ENCODE measurements around the gene UBAC2. TPM values are rescaled to one million over a fixed set of nuclear protein-coding genes. Genes with fewer than 3 reads are reported as not detected.

The UBAC2 gene
- total RNA-seq, 1 donor from 2014 or later = 52.6 TPM

- Mint-ChIP-seq H3K4me1 (peaks cover 65% of the 10 kb centered on the region), H3K36me3 (ENCODE audit: low read depth) (peaks cover 31% of the 10 kb centered on the region), H3K27me3 (no peaks in the 10 kb centered on the region), H3K27ac (peak overlapping the region; percentile 9), H3K9me3 (no peaks in the 10 kb centered on the region), H3K4me3 (no peak overlapping the region)
- intact Hi-C loops (cut with micrococcal nuclease) = no loop called here
- DNase-seq = peak; percentile 80
Observed at GRCh38 chr13:99281811-99282263, 81.2 kb downstream of the UBAC2 start.

- Mint-ChIP-seq H3K9me3 (no peaks in the 10 kb centered on the region), H3K4me1 (peaks cover 68% of the 10 kb centered on the region), H3K4me3 (peak overlapping the region; percentile 8), H3K27ac (peak overlapping the region; percentile 57), H3K27me3 (no peaks in the 10 kb centered on the region), H3K36me3 (ENCODE audit: low read depth) (peaks cover 34% of the 10 kb centered on the region)
- DNase-seq = no peak
- intact Hi-C loops (cut with micrococcal nuclease) = no loop called here
Observed at GRCh38 chr13:99282264-99283231, 81.9 kb downstream of the UBAC2 start.

GRCh38 chr13:99285432-99286182 is 85.0 kb downstream of the UBAC2 start:
- intact Hi-C loops (cut with micrococcal nuclease) = no loop called here
- Mint-ChIP-seq H3K27me3 (no peaks in the 10 kb centered on the region), H3K4me1 (peaks cover 70% of the 10 kb centered on the region), H3K9me3 (no peaks in the 10 kb centered on the region), H3K4me3 (no peak overlapping the region), H3K27ac (no peak overlapping the region), H3K36me3 (ENCODE audit: low read depth) (peaks cover 34% of the 10 kb centered on the region)
- DNase-seq = no peak

GRCh38 chr13:99287551-99287950 is 86.9 kb downstream of the UBAC2 start:
- H3K27me3 Mint-ChIP-seq = no peaks in the 10 kb centered on the region
- DNase-seq = no peak
- no peaks in the 10 kb centered on the region for H3K9me3 Mint-ChIP-seq
- intact Hi-C loops (cut with micrococcal nuclease) = no loop called here
- peak overlapping the region; percentile 55 for H3K4me3 Mint-ChIP-seq
- H3K4me1 Mint-ChIP-seq = peaks cover 60% of the 10 kb centered on the region
- peaks cover 38% of the 10 kb centered on the region for H3K36me3 Mint-ChIP-seq (ENCODE audit: low read depth)
- peak overlapping the region; percentile 86 for H3K27ac Mint-ChIP-seq

- intact Hi-C loops (cut with micrococcal nuclease) = loop anchor here (1.0 to 2.0 kb wide), 4 partner anchors 8 to 35 kb away; partner anchors contain the start of gene GPR183
- Mint-ChIP-seq H3K9me3 (no peaks in the 10 kb centered on the region), H3K27me3 (no peaks in the 10 kb centered on the region), H3K4me3 (peak overlapping the region; percentile 55), H3K27ac (peak overlapping the region; percentile 86), H3K36me3 (ENCODE audit: low read depth) (peaks cover 41% of the 10 kb centered on the region), H3K4me1 (peaks cover 59% of the 10 kb centered on the region)
- no peak for DNase-seq
Observed at GRCh38 chr13:99288089-99288488, 87.4 kb downstream of the UBAC2 start.

GRCh38 chr13:99289271-99289670 is 88.6 kb downstream of the UBAC2 start:
- no peak for DNase-seq
- H3K4me1 Mint-ChIP-seq = peaks cover 66% of the 10 kb centered on the region
- intact Hi-C loops (cut with micrococcal nuclease) = loop anchor here (2.0 kb wide), 2 partner anchors 26 to 34 kb away; no protein-coding TSS in a partner anchor
- no peak overlapping the region for H3K4me3 Mint-ChIP-seq
- peaks cover 50% of the 10 kb centered on the region for H3K36me3 Mint-ChIP-seq (ENCODE audit: low read depth)
- H3K9me3 Mint-ChIP-seq = no peaks in the 10 kb centered on the region
- H3K27ac Mint-ChIP-seq = peak overlapping the region; percentile 55
- no peaks in the 10 kb centered on the region for H3K27me3 Mint-ChIP-seq

- H3K27me3 Mint-ChIP-seq = no peaks in the 10 kb centered on the region
- H3K36me3 Mint-ChIP-seq (ENCODE audit: low read depth) = peaks cover 49% of the 10 kb centered on the region
- no peak for DNase-seq
- H3K27ac Mint-ChIP-seq = peak overlapping the region; percentile 58
- no peaks in the 10 kb centered on the region for H3K9me3 Mint-ChIP-seq
- no peak overlapping the region for H3K4me3 Mint-ChIP-seq
- H3K4me1 Mint-ChIP-seq = peaks cover 62% of the 10 kb centered on the region
- intact Hi-C loops (cut with micrococcal nuclease) = loop anchor here (2.0 kb wide), 2 partner anchors 25 to 33 kb away; no protein-coding TSS in a partner anchor
Observed at GRCh38 chr13:99289674-99290337, 89.2 kb downstream of the UBAC2 start.

GRCh38 chr13:99290894-99291293 is 90.2 kb downstream of the UBAC2 start:
- no peaks in the 10 kb centered on the region for H3K9me3 Mint-ChIP-seq
- no peak for DNase-seq
- intact Hi-C loops (cut with micrococcal nuclease) = no loop called here
- peak overlapping the region; percentile 71 for H3K27ac Mint-ChIP-seq
- H3K27me3 Mint-ChIP-seq = no peaks in the 10 kb centered on the region
- H3K4me1 Mint-ChIP-seq = peaks cover 67% of the 10 kb centered on the region
- H3K36me3 Mint-ChIP-seq (ENCODE audit: low read depth) = peaks cover 56% of the 10 kb centered on the region
- H3K4me3 Mint-ChIP-seq = no peak overlapping the region

- intact Hi-C loops (cut with micrococcal nuclease) = no loop called here
- peaks cover 56% of the 10 kb centered on the region for H3K36me3 Mint-ChIP-seq (ENCODE audit: low read depth)
- DNase-seq = no peak
- H3K27me3 Mint-ChIP-seq = no peaks in the 10 kb centered on the region
- H3K4me1 Mint-ChIP-seq = peaks cover 63% of the 10 kb centered on the region
- H3K9me3 Mint-ChIP-seq = no peaks in the 10 kb centered on the region
- H3K27ac Mint-ChIP-seq = no peak overlapping the region
- no peak overlapping the region for H3K4me3 Mint-ChIP-seq
Observed at GRCh38 chr13:99293178-99293577, 92.5 kb downstream of the UBAC2 start.

GRCh38 chr13:99294198-99294597 is 93.5 kb downstream of the UBAC2 start:
- peaks cover 51% of the 10 kb centered on the region for H3K36me3 Mint-ChIP-seq (ENCODE audit: low read depth)
- H3K27ac Mint-ChIP-seq = no peak overlapping the region
- intact Hi-C loops (cut with micrococcal nuclease) = no loop called here
- no peak for DNase-seq
- no peaks in the 10 kb centered on the region for H3K9me3 Mint-ChIP-seq
- peaks cover 60% of the 10 kb centered on the region for H3K4me1 Mint-ChIP-seq
- no peak overlapping the region for H3K4me3 Mint-ChIP-seq
- H3K27me3 Mint-ChIP-seq = no peaks in the 10 kb centered on the region

GRCh38 chr13:99294958-99295357 is 94.3 kb downstream of the UBAC2 start:
- peak; percentile 61 for DNase-seq
- no peaks in the 10 kb centered on the region for H3K9me3 Mint-ChIP-seq
- H3K27me3 Mint-ChIP-seq = no peaks in the 10 kb centered on the region
- H3K36me3 Mint-ChIP-seq (ENCODE audit: low read depth) = peaks cover 47% of the 10 kb centered on the region
- peak overlapping the region; percentile 77 for H3K27ac Mint-ChIP-seq
- peaks cover 59% of the 10 kb centered on the region for H3K4me1 Mint-ChIP-seq
- peak overlapping the region; percentile 63 for H3K4me3 Mint-ChIP-seq
- intact Hi-C loops (cut with micrococcal nuclease) = no loop called here

GRCh38 chr13:99295488-99296252 is 95.0 kb downstream of the UBAC2 start:
- Mint-ChIP-seq H3K27me3 (no peaks in the 10 kb centered on the region), H3K4me1 (peaks cover 60% of the 10 kb centered on the region), H3K36me3 (ENCODE audit: low read depth) (peaks cover 46% of the 10 kb centered on the region), H3K9me3 (no peaks in the 10 kb centered on the region), H3K4me3 (peak overlapping the region; percentile 63), H3K27ac (peak overlapping the region; percentile 77)
- intact Hi-C loops (cut with micrococcal nuclease) = loop anchor here (1.0 to 2.0 kb wide), 5 partner anchors 7 to 137 kb away; no protein-coding TSS in a partner anchor
- DNase-seq = peak; percentile 57

GRCh38 chr13:99296398-99296797 is 95.7 kb downstream of the UBAC2 start:
- H3K9me3 Mint-ChIP-seq = no peaks in the 10 kb centered on the region
- peaks cover 58% of the 10 kb centered on the region for H3K4me1 Mint-ChIP-seq
- no peaks in the 10 kb centered on the region for H3K27me3 Mint-ChIP-seq
- intact Hi-C loops (cut with micrococcal nuclease) = loop anchor here (1.0 to 2.0 kb wide), 5 partner anchors 8 to 136 kb away; no protein-coding TSS in a partner anchor
- peak overlapping the region; percentile 79 for H3K27ac Mint-ChIP-seq
- peak overlapping the region; percentile 68 for H3K4me3 Mint-ChIP-seq
- DNase-seq = no peak
- peaks cover 40% of the 10 kb centered on the region for H3K36me3 Mint-ChIP-seq (ENCODE audit: low read depth)
